Fibroblast of lung (primary cell): ENCODE measurements around the gene SPATA6L.

Experiments used
- EZH2 ChIP-seq: IDR thresholded peaks from 2 replicates; pipeline ENCODE4 v1.5.1; 2012; ENCODE audit warnings: low read length, control low read depth, mild to moderate bottlenecking; ENCODE audit errors: missing control alignments
- TF ChIP-seq, protein P1 (sequence below), 2 donors: IDR thresholded peaks in 1 of 2; conservative IDR thresholded peaks in 1 of 2; 1 replicate in 1 of 2; 2 replicates in 1 of 2; pipeline ENCODE4 v1.5.1; 2011 to 2012; ENCODE audit warnings: low read length in 2 of 2, control low read depth in 1 of 2, inconsistent platforms in 1 of 2, low read depth in 1 of 2, mild to moderate bottlenecking in 1 of 2

DNA sequence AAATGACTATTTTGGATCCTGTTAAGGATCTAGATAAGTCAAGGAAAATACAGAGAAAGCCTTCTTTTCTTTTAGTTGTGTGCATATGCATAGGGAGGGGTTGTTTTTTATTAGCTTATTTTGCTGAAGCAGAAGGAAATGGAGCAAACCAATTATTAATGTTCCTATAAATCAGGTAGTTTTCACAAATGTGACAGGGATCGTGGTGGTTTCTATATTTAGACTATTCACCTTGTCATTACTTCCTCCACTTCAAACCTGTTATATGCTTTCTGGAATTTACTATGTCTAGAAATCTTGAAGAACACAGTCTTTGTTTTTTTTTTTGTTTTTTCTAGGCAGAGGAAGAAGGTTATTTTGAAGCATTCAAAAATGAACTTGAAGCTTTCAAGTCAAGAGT, 35.2 kb upstream of the SPATA6L start:
- TF ChIP-seq, protein P1, sequence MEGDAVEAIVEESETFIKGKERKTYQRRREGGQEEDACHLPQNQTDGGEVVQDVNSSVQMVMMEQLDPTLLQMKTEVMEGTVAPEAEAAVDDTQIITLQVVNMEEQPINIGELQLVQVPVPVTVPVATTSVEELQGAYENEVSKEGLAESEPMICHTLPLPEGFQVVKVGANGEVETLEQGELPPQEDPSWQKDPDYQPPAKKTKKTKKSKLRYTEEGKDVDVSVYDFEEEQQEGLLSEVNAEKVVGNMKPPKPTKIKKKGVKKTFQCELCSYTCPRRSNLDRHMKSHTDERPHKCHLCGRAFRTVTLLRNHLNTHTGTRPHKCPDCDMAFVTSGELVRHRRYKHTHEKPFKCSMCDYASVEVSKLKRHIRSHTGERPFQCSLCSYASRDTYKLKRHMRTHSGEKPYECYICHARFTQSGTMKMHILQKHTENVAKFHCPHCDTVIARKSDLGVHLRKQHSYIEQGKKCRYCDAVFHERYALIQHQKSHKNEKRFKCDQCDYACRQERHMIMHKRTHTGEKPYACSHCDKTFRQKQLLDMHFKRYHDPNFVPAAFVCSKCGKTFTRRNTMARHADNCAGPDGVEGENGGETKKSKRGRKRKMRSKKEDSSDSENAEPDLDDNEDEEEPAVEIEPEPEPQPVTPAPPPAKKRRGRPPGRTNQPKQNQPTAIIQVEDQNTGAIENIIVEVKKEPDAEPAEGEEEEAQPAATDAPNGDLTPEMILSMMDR (conservative IDR thresholded peaks at IDR 0.05 in 1 of 2, IDR thresholded peaks at IDR 0.05 in 1 of 2; ENCODE audit: low read depth in 1 of 2, low read length in 2 of 2): no peak
- no peak for TF ChIP-seq EZH2
